ENCODE measurements around the gene KRTAP26-1. TPM values are rescaled to one million over a fixed set of nuclear protein-coding genes. Genes with fewer than 3 reads are reported as not detected.

The KRTAP26-1 gene
- total and polyA plus RNA-seq, 2 of the 4 experiments (the other 2 are of a cell fraction): not detected

GRCh38 chr21:30338717-30339116 is 18.6 kb upstream of the KRTAP26-1 start:
- Histone ChIP-seq H3K23ac (ENCODE audit: low read depth, low read length) (no peak overlapping the region), H3K9me3 (ENCODE audit: control insufficient read depth, insufficient read depth, low read length) (peaks cover 9% of the 10 kb centered on the region), H3K4me3 (ENCODE audit: insufficient read depth, low read depth, low read length) (no peak overlapping the region), H3K4ac (ENCODE audit: low read depth, low read length) (no peak overlapping the region), H3K56ac (ENCODE audit: extremely low read depth, insufficient read depth, low read length) (no peak overlapping the region), H3K4me1 (ENCODE audit: control insufficient read depth, insufficient read depth, low read length) (no peaks in the 10 kb centered on the region), H3K79me1 (ENCODE audit: low read depth in 1 of 2, low read length in 2 of 2) (no peaks in the 10 kb centered on the region), H2AK5ac (ENCODE audit: low read depth, low read length) (no peak overlapping the region), H3K27me3 (ENCODE audit: control insufficient read depth, insufficient read depth, low read length) (no peaks in the 10 kb centered on the region), H4K5ac (ENCODE audit: low read depth, low read length) (no peak overlapping the region), H3K27ac (ENCODE audit: insufficient read depth, low read length) (no peak overlapping the region), H3K4me2 (ENCODE audit: low read depth, low read length) (no peak overlapping the region), H2AK9ac (replicated peaks; ENCODE audit: low read depth, low read length, poor library complexity) (no peak overlapping the region), H2BK120ac (ENCODE audit: low read depth, low read length) (no peak overlapping the region), H4K20me1 (ENCODE audit: insufficient read depth, low read length) (no peaks in the 10 kb centered on the region), H4K8ac (ENCODE audit: low read depth in 2 of 2, low read length in 2 of 2) (no peak overlapping the region), H3K36me3 (ENCODE audit: control insufficient read depth, insufficient read depth, low read length) (no peaks in the 10 kb centered on the region), H2BK15ac (ENCODE audit: low read depth, low read length) (no peak overlapping the region), H2BK20ac (ENCODE audit: low read depth, low read length) (no peak overlapping the region), H3K14ac (replicated peaks; ENCODE audit: low read depth, low read length) (no peak overlapping the region), H2AFZ (replicated peaks; ENCODE audit: low read length, poor library complexity) (no peak overlapping the region), H3K18ac (ENCODE audit: low read depth, low read length) (no peak overlapping the region), H4K91ac (ENCODE audit: insufficient read depth, low read depth, low read length) (no peak overlapping the region), H2BK5ac (ENCODE audit: low read depth, low read length, poor library complexity, severe bottlenecking) (no peak overlapping the region), H3K9me1 (ENCODE audit: insufficient read depth, low read length) (no peaks in the 10 kb centered on the region), H3K9ac (ENCODE audit: low read depth, low read length) (no peak overlapping the region)
- TF ChIP-seq POLR2A (IDR thresholded peaks at IDR 0.05; ENCODE audit: low read depth, low read length): no peak
- no peak for TF ChIP-seq RFX5 (IDR thresholded peaks at IDR 0.05; ENCODE audit: low read depth, low read length)
- no peak for TF ChIP-seq SMC3 (IDR thresholded peaks at IDR 0.05; ENCODE audit: low read depth, low read length)
- TF ChIP-seq MAZ (IDR thresholded peaks at IDR 0.05; ENCODE audit: borderline replicate concordance, low read depth, low read length): no peak
- no peak for TF ChIP-seq FOS (IDR thresholded peaks at IDR 0.05; ENCODE audit: low read depth, low read length)
- no peak for TF ChIP-seq RCOR1 (IDR thresholded peaks at IDR 0.05; ENCODE audit: insufficient replicate concordance, low read length)
- no peak for TF ChIP-seq BHLHE40 (IDR thresholded peaks at IDR 0.05; ENCODE audit: low read depth, low read length)
- TF ChIP-seq, protein P1, sequence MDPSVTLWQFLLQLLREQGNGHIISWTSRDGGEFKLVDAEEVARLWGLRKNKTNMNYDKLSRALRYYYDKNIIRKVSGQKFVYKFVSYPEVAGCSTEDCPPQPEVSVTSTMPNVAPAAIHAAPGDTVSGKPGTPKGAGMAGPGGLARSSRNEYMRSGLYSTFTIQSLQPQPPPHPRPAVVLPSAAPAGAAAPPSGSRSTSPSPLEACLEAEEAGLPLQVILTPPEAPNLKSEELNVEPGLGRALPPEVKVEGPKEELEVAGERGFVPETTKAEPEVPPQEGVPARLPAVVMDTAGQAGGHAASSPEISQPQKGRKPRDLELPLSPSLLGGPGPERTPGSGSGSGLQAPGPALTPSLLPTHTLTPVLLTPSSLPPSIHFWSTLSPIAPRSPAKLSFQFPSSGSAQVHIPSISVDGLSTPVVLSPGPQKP (IDR thresholded peaks at IDR 0.05; ENCODE audit: borderline replicate concordance, low read depth, low read length): no peak
- no peak for TF ChIP-seq RAD21 (IDR thresholded peaks at IDR 0.05; ENCODE audit: low read length)
- intact Hi-C loops (cut with micrococcal nuclease): no loop called here
- POLR2A ChIA-PET (ENCODE audit: unreplicated experiment): no interaction called here
- WGBS, 2 experiments (ENCODE audit: extremely low coverage in 2 of 2, insufficient read length in 1 of 2): no CpG with 5 or more reads among the region's 4 CpGs
- in situ Hi-C loops (cut with MboI; ENCODE audit: low sequenced_read_pairs): no loop called here
- dilution Hi-C loops (cut with HindIII; ENCODE audit: low sequenced_read_pairs, unreplicated experiment): no loop called here
- DNase-seq (no peak), ATAC-seq (ENCODE audit: low read depth) (no peak)
- CTCF ChIA-PET: interaction anchor here (0.6 kb wide), 1 partner anchor 16 kb away, joined by 5 read pairs; no protein-coding TSS in a partner anchor
- no TSS peak for BruUV-seq (replicated peaks)

All from IMR-90 (cell line).